GM19468 (cell line): ENCODE measurements around the gene KCNIP4.

Source experiments
- ATAC-seq: cut with Tn5 transposase; IDR thresholded peaks from one replicate; pipeline ENCODE4 v1.9.1; 2021; ENCODE audit warnings: mild to moderate bottlenecking, moderate library complexity, moderate number of reproducible peaks; ENCODE audit not compliant: unreplicated experiment; ENCODE audit errors: extremely low read depth

KCNIP4 gene

DNA sequence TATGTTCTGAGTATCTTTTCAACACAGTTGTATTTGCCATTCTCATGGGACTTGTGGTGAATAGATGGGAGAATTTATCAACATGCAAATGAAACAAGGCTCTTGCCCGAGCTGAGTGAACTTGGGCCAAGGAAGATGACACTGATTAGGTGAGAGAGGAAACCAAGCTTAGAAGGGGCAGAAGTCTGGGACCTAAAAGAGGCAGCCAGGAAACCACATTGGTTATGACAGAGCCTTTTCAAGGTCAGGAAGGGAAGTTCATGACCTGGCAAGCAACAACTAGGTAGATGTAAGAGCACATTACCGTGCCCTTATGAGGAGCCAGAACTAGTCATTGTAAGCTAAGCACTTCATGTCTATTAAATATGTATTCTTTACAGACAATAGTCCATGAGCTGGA, 658.0 kb downstream of the KCNIP4 start:
- ATAC-seq, result no peak

DNA sequence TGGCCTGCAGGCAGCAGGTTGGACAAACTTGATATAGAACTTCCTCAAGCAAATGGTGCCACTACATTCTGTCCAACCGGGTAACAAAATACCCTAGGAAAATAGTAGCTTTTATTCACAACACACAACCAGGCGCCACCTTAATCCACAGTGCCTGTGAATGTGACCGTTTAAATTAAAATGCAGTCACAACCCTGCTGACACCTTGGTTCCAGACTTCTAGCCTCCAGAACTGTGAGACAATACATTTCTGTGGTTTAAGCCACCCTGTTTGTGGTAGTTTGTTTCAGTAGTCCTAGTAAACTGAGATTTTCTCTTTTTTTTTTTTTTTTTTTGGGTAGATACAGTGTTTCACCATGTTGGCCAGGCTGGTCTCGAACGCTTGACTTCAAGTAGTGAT, 672.5 kb downstream of the KCNIP4 start:
- ATAC-seq, result no peak

DNA sequence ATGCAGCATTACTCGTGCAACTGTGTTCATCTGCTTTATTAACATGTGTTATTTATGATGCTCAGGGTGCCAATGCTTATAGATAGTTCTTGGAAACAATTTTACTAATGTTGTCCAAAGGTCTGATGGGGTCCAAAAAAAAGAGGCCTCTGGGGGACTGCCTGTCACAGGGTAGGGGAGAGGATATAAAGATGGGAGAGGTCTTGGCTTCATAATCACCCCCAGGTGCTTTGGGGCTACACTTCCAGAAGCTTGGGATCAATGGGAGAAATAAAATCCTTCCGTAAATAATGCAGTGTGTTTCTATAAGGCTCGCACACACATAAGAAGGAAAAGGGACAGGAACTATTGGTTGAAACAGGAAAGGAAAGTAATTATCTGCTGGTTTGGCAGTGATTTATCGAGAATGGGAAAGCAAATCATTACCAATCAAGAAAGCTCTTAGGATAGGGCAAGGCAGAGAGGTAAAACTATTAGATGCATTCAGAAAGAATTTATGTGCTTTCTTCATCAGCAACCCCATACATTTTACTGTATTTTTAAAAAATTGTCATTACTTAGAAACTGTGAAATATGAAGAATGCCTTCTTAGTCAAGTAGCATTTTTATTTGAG, 677.0 kb downstream of the KCNIP4 start:
- no peak for ATAC-seq

DNA sequence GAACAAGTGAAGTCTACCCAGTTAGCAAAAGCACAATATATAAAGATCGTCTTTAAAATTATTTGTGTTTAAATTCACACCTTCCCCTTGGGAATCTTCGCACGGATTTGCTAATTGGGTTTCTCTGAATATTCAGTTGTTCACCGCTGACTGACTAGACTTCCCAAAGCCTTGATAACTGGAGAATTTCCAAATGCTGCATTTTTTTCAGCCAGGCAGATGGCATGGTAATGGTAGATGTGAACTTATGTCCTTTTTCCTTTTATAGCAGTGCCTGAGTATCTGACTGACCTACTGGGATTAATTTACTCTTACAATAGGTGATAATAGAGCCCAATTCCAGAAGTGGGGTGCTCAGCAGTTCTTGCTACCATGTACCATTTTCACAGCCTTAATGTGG, 700.2 kb downstream of the KCNIP4 start:
- no peak for ATAC-seq

DNA sequence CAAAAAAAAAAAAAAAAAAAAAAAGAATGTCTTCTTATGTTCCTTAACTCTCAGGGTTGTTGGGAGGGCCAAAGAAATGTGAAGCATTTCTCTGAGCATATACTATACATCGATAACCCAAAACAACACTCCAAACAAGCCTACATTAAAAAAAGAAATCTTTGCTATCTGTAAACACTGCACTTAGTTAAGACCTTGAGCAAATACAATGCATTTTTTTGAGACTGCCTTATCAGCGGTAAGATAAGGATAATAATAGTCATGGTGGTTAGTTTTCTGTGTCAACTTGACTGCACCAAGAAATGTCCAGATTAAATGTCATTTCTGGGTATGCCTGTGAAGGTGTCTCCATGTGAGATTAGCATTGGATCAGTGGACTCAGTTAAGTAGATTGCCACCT, 706.4 kb downstream of the KCNIP4 start:
- no peak for ATAC-seq

DNA sequence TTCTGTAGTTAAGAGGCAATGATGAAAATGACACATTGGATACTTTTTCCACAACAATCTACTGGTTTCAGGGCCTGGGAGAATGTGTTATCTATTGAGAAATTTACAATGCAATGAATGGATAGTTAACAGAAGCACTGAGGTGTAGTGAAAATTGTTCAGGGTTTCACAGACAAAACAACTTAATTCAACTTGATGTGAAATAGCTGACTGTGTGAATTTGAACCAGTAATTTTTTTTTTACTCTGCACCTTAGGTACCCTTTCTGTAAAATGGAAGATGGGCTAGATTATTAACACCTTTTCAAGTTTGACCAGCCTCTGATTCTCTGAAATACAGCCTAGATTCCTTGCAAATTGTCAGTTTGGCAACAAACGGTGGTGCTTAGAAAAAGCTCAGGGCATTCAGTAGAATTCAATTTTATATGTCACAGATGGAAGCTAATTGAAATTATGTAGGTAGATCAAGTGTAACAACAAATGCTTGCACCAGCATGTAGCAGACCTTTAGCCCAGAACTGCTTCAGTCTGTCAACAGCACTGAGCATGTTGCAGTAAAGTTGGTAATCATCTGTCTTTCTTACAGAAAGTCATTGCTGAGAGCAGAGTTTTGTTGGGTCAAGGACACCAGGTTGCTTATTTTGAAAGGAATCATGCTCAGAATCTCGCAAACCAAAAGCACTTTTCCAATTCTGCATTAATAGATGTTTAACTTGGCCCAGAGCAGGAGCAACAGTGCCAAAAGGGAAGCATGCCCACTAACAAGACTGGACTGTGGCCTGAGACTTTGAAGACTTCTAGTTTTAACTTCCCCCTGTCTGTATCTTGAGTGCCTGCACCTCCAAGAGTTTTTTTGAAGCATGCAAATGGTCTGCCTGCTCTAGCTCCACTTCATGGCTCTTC, 721.7 kb downstream of the KCNIP4 start:
- ATAC-seq, result no peak

DNA sequence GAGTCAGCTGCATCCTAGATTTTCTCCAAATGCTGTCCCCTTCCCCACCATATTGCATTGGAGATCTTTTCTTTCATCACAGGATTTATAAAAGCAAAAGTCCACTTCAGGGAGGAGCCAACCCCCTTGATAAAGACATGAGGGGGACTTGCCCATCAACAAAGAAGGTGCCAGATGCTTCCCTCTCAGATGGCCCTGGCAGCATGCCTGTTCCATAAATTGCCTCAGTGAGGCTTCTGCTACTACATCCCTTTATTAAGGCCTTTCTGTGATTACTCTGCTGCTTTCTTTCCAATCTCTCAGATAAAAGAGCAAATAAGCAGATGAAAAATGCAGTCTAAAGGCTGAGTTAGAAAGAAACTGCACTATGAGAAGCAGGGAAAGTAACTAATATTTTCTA, 736.7 kb downstream of the KCNIP4 start:
- ATAC-seq, result no peak

DNA sequence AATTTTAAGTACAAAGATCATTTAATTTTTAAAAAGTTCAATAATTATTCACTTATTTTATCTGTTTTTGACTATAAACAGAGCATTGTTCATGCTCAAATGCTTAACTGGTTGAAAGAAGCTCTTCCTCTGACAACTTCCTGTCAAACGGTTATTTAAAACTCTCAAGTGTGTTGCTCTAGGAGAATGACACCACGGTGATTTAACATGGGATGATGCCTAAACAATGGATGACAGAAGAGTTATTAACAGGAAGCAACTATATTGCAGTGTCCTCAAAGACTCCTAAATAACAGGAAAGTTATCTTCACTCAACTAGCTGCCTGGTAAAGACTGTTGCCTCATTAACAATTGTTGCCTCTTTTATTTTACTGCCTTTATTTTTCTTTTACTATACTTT, 738.7 kb downstream of the KCNIP4 start:
- ATAC-seq, result no peak

DNA sequence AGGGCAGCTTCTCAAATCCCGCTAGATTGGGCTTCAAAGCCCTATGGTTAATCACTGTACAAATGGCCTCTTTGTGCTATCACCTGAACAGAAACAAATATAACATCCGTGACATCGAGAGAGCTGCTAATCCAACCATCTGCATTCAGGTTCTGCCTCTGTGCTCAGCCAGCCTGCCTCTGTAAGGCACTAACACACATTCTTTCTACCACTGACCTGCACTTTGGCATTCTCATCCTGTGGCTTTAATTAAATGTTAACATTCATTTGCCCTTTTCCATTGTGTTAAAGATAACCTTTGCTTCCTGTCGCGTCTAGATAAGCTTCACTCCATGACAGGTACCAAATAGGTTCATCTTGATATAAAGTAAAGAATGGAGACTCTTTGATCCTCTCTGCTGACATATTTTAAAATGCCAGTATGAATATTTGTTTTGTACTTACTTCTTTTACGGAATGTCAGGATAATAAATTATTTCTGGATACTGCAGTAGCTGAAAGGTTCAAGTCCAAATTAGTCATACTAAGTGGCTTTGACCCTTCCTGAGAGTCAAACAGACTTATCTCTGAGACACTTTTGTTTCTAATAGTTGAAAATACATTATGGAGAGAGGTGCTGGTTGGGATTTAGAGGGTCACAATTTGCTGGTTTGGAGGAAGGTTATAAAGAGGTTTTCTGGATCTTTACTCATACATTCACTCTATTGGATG, 742.6 kb downstream of the KCNIP4 start:
- no peak for ATAC-seq

DNA sequence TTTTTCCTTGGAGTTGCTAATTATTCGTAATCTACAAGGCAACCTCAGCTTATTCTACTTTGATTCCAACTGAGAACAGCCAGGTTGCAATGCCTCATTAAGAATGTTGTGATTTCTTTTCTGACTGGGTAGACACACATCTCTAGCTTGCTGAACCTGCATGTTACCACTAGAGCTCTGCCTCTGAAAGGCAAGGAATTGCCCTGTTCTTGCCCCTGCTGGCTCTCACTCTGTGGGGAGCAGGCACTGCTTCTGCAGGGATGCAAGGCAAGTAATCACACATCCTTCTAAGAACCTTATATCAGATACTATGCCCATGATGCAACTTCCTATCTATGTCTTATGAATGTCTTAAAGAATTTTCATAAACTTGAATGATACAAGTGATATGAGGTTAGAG, 745.2 kb downstream of the KCNIP4 start:
- no peak for ATAC-seq

DNA sequence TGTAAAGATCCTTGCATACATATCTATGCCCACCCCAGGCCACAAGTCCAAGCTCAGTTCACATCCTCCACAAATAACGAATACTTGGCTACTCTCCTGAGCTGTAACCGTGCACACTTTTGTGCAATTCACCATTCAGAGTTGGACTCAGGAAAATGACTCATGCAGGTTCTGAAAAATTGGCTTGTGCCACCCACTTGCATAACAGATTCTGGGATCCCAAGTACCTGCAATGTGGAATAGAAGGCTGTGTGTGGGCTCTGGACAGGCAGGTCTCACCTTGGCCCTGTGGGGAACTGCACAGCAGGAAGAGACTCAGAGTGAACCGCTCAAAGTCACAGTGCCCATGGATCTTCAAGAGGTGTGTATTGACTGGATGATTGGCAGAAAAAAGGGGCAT, 745.6 kb downstream of the KCNIP4 start:
- ATAC-seq, result no peak

DNA sequence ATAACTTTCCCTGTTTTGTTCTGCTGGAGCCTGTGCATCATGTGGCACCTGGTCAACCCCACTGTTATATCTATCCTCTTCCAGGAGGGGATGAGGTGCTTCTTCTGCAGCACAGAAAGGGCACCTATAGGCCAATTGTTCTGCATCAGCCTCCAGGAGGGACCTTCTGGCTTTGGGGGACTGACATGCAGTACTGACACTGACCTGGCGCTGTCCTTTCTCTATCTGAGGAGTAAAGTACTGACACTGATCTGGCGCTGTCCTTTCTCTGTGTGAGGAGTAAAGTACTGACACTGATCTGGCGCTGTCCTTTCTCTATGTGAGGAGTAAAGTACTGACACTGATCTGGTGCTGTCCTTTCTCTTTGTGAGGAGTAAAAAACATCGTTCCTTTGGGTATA, 749.9 kb downstream of the KCNIP4 start:
- ATAC-seq, result no peak

DNA sequence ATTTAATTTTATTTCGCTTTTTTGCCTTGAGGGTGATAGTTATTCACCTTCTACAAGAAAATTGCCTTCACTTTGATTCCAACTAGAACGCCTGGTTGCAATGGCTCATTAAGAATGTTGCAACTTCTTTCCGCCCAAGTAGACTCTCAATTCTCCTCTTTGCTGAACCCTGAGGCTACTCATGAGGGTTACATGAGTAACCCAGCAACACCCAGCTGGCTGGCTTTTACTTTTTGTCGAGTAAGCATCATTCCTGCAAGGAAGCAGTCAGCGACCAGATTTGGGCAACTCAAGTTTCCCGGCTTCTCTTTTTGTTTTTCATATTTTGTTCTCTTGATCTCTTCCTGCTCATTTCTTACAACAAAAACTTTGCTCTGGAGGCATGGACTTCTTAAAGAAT, 752.9 kb downstream of the KCNIP4 start:
- ATAC-seq, result no peak

DNA sequence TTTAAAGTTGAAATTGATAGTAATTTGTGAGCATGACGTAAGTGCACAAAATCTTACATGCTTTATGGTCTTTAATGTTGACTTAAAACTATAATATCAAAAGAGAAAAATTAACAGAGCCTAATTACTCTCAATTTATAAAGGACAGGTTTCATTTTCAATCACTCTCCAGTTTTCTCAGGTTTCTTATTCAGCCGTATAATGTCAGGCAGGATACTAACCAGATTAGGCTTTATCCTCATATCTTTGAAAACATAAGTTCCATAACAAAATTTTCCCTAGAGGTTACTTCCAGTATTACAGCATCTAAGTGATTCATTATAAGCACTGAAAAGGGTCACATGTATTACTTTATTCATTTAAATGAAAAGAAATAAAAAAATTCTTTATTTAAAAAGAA, 756.2 kb downstream of the KCNIP4 start:
- no peak for ATAC-seq

DNA sequence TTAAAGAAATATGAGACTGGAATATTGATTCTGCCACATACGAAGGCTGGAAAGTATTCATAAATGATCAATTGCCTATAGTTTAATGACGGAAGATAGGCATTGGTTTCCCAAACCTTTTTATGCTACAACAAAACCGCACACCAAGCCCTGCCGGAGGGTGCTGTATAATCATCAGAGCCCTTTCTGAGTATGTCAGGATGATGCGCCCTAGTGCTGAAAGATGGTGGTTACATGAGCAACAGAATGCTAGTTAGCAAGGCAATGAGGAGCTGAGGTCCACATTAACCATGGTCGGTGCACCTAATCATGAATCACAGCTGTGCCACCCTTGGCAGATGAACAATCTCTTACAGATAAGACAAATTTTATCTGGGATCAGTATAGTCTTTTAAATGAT, 757.3 kb downstream of the KCNIP4 start:
- ATAC-seq, result no peak

DNA sequence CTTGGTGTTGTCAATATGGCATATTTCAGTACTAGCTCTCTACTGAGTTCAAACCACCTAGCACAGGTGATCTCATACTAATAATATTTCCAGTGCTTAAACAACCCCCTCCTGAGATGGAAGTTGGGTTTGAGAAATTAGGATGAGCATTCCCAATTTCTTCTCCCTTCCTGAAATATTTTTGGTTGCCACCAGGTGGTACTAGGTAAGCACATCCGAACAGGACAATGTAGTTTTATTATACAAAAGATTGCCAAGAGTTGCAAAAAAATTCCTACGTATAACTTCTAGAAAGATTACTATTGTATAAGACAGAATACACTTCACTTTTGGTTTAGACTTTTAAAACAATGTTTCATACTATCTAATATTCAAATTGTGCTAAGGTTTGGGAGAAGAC, 763.8 kb downstream of the KCNIP4 start:
- ATAC-seq, result no peak

DNA sequence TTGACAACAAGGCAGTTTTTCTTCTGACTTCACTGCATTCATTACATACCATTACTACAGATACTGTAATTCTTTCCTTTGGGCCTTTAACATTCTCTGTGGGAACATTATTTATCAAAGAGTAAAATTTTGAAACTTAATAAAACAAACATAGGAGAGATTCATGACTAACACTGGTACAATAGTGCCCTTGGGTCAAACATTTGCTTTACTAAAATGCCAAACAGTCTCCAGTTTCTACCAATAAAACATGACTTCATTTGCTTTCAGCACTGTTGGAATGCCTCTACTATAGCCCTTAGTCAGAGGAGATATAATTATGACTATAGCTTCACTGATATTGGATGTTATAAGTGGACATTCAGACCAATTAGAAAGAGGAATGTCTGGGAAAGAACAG, 766.9 kb downstream of the KCNIP4 start:
- no peak for ATAC-seq

DNA sequence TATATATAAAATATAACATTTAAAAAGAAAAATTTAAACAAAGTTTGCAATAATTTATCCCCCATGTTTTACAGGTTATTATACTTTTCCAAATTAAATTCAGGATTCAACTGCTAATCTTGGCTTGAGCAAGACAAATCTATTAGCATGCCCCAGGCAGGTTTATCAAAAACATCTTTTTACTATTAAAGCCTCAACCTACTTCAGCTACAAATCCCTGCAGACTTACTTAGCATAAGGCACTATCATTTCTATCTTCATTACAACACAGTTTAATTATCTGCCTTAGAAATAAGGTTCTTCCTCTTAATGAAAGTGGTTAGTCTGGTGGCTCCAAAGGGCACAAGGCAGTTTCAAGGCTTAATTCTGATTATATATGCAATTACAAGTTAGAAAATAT, 770.7 kb downstream of the KCNIP4 start:
- no peak for ATAC-seq

DNA sequence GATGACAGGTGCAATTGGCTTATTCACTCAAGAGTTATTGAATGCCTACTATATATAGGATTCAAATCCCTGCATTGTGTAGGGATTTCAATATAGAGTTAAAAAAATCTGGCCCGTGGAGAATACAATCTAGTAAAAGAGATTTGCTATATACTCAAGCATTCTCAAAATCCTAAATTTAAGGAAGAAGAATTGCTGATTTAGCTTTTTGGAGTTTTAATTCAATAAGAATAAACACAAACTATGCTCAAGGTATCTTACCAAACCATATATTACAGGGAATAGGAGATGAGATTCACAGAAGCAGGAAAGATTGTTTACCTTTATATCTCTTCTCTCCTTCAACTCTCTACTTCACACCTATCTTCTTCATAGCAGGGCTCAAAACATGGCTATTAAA, 771.5 kb downstream of the KCNIP4 start:
- no peak for ATAC-seq

DNA sequence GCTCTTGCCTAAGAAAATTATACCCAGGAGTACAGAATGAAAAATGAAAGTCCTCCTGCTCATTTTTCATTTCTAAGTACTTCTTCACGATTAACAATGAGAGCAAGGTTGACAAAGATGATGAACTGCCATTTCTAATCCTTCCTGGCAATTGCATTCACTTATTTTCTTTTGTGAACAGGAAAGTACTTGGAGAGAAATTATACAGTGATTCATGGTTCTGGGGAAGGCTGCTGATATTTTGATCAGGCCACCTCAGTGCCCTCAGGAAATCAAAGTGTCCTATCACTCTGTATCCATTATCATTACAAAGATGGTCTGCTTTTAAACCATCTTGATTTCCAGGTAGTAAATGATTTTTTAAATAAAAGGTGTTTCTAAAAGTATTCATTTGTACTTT, 780.9 kb downstream of the KCNIP4 start:
- no peak for ATAC-seq

DNA sequence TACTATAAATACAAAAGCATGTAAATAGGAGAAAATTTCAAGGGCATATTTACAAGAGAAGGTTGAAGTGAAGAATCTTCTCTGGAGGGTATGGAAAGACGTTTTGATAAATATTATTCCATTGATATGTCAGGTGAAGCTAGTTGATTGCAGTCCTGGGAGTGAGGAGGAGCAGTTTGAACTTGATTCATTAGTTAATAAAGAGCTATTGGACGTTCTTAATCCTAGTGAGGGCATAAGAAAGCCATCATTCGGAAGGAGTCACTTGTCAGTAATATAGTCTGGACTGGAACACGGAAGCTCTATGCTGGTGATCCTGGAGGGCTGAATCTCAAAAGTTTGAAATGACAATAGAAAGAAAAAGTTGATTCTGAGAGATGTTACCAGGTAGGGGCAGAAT, 793.2 kb downstream of the KCNIP4 start:
- ATAC-seq, result no peak
